ENCODE measurements around the gene SYTL2.
"Not testable (repeated sequence)": the region's sequence is repeated elsewhere in the genome, so short reads cannot be mapped to it uniquely, and the experiment has no call there.

The SYTL2 gene

DNA sequence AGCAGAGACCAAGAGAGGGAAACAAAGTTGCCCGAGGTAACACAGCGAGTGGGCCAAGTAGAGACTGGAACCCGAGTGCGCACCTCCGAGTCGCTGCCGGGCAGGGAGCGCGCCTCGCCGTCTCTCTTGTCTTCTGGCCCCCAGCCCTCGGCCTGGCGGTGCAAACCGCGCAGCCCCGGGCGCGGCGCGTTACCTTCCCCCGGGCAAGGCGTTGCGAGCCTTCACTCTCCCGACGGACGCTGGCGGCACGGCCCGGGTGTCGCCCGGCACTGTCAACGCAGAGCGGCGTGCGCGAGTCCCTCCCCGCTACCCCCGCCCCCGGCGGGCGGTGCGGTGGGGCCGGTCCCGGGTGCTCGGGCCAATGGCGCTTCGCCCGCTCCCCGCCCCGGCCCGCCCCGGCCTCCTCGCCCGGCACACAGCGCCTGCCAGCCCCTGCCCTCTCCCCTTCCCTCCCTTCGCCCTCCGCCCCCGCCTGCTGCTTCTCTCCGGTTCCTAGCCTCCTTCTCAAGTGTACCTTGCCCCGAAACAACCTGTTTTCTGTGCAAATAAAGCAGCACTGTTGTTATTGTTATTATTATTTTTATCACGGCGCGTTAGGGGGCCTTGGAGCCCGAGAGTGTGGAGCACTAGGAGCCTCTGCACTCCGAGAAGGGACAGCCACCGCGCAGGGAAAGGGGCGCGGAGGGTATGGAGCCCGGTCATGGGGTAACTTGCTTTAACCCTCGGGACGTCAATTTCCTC, at the start of gene SYTL2:
Gene SYTL2, minus strand, starts transcription at position 271 of the 741 bp plus-strand sequence. CDS start 53,416 bp downstream, outside the sequence.
- peaks cover under 1% of the 10 kb centered on the region for H3K27me3 ChIP-seq (ENCODE audit: insufficient read depth, low read length, poor library complexity, severe bottlenecking)
- no peak for TF ChIP-seq CTCF (conservative IDR thresholded peaks at IDR 0.05; ENCODE audit: low read length)
- no peak for TF ChIP-seq EZH2phosphoT487 (IDR thresholded peaks at IDR 0.05; ENCODE audit: borderline replicate concordance)
- H3K4me2 ChIP-seq (ENCODE audit: low read depth, low read length, poor library complexity, severe bottlenecking): peak within 1 kb of the TSS; percentile 35
- no peaks in the 10 kb centered on the region for H3K36me3 ChIP-seq (ENCODE audit: insufficient read depth, low read length)
- H3K4me3 ChIP-seq (ENCODE audit: low read length, poor library complexity, severe bottlenecking): no peak within 1 kb of the TSS
- H3K4me1 ChIP-seq (ENCODE audit: insufficient read depth, low read length, poor library complexity, severe bottlenecking): peaks cover 13% of the 10 kb centered on the region
- no peaks in the 10 kb centered on the region for H3K9me2 ChIP-seq (replicated peaks; ENCODE audit: low read depth, low read length)
- peak within 1 kb of the TSS; percentile 30; the same call in 1 of the 2 replicates for H2AFZ ChIP-seq (ENCODE audit: low read length)
- H3K79me2 ChIP-seq (ENCODE audit: insufficient read depth, low read length): no peaks in the 10 kb centered on the region
- H3K9me3 ChIP-seq (ENCODE audit: insufficient read depth, low read depth, low read length): no peaks in the 10 kb centered on the region
- H3K9ac ChIP-seq (ENCODE audit: low read depth, low read length, poor library complexity, severe bottlenecking): no peak within 1 kb of the TSS
- no peaks in the 10 kb centered on the region for H4K20me1 ChIP-seq (ENCODE audit: insufficient read depth, low read length, poor library complexity, severe bottlenecking)
- H3F3A ChIP-seq (ENCODE audit: low read depth): no peaks in the 10 kb centered on the region

- H3F3A ChIP-seq (ENCODE audit: low read depth); H3K9me3 ChIP-seq (ENCODE audit: insufficient read depth, low read depth, low read length); H3K9me2 ChIP-seq (replicated peaks; ENCODE audit: low read depth, low read length); H3K27me3 ChIP-seq (ENCODE audit: insufficient read depth, low read length, poor library complexity, severe bottlenecking); H3K79me2 ChIP-seq (ENCODE audit: insufficient read depth, low read length); H2AFZ ChIP-seq (ENCODE audit: low read length); H3K9ac ChIP-seq (ENCODE audit: low read depth, low read length, poor library complexity, severe bottlenecking); H3K4me3 ChIP-seq (ENCODE audit: low read length, poor library complexity, severe bottlenecking); H4K20me1 ChIP-seq (ENCODE audit: insufficient read depth, low read length, poor library complexity, severe bottlenecking); H3K4me2 ChIP-seq (ENCODE audit: low read depth, low read length, poor library complexity, severe bottlenecking); H3K36me3 ChIP-seq (ENCODE audit: insufficient read depth, low read length); H3K4me1 ChIP-seq (ENCODE audit: insufficient read depth, low read length, poor library complexity, severe bottlenecking): not testable (repeated sequence)
Measured at GRCh38 chr11:85859541-85859940, 48.6 kb upstream of the SYTL2 start.

- Histone ChIP-seq H3K9me3 (ENCODE audit: insufficient read depth, low read depth, low read length) (no peaks in the 10 kb centered on the region), H4K20me1 (ENCODE audit: insufficient read depth, low read length, poor library complexity, severe bottlenecking) (no peaks in the 10 kb centered on the region), H3K4me1 (ENCODE audit: insufficient read depth, low read length, poor library complexity, severe bottlenecking) (peaks cover 13% of the 10 kb centered on the region), H3K4me2 (ENCODE audit: low read depth, low read length, poor library complexity, severe bottlenecking) (no peak overlapping the region), H2AFZ (ENCODE audit: low read length) (no peak overlapping the region), H3K27me3 (ENCODE audit: insufficient read depth, low read length, poor library complexity, severe bottlenecking) (no peaks in the 10 kb centered on the region), H3K79me2 (ENCODE audit: insufficient read depth, low read length) (no peaks in the 10 kb centered on the region), H3F3A (ENCODE audit: low read depth) (no peaks in the 10 kb centered on the region), H3K4me3 (ENCODE audit: low read length, poor library complexity, severe bottlenecking) (no peak overlapping the region), H3K9ac (ENCODE audit: low read depth, low read length, poor library complexity, severe bottlenecking) (no peak overlapping the region), H3K36me3 (ENCODE audit: insufficient read depth, low read length) (no peaks in the 10 kb centered on the region), H3K9me2 (replicated peaks; ENCODE audit: low read depth, low read length) (no peaks in the 10 kb centered on the region)
- no peak for TF ChIP-seq EZH2phosphoT487 (IDR thresholded peaks at IDR 0.05; ENCODE audit: borderline replicate concordance)
- no peak for TF ChIP-seq CTCF (conservative IDR thresholded peaks at IDR 0.05; ENCODE audit: low read length)
Measured at GRCh38 chr11:85857098-85857497, 46.2 kb upstream of the SYTL2 start.

DNA sequence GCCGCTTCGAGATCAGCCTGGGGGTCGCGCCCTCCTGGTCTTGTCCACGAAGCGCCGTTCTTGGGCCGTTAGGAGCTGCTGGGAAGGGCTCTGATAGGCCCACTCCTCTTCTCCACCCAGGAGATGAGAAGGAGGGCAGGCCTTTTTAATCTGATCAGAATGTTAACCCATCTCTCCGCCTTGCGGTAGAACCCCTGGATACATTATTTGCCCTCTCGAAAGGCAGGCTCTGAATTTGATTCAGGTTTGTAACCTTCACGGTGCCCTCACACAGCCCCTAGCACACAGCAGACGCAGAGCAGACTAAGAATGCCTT, 44.4 kb upstream of the SYTL2 start, which contains the start of gene CCDC83:
Gene CCDC83, plus strand, starts transcription at position 43 of the 316 bp plus-strand sequence. CDS start 9,741 bp downstream, outside the sequence.
- H3K9ac ChIP-seq (ENCODE audit: low read depth, low read length, poor library complexity, severe bottlenecking): peak within 1 kb of the TSS; percentile 84
- no peak for TF ChIP-seq EZH2phosphoT487 (IDR thresholded peaks at IDR 0.05; ENCODE audit: borderline replicate concordance)
- no peak for TF ChIP-seq CTCF (conservative IDR thresholded peaks at IDR 0.05; ENCODE audit: low read length)
- H3K4me3 ChIP-seq (ENCODE audit: low read length, poor library complexity, severe bottlenecking): peak within 1 kb of the TSS; percentile 85
- H3K9me3 ChIP-seq (ENCODE audit: insufficient read depth, low read depth, low read length): no peaks in the 10 kb centered on the region
- no peaks in the 10 kb centered on the region for H3K36me3 ChIP-seq (ENCODE audit: insufficient read depth, low read length)
- peak within 1 kb of the TSS; percentile 82 for H3K4me2 ChIP-seq (ENCODE audit: low read depth, low read length, poor library complexity, severe bottlenecking)
- H3K79me2 ChIP-seq (ENCODE audit: insufficient read depth, low read length): no peaks in the 10 kb centered on the region
- no peaks in the 10 kb centered on the region for H3F3A ChIP-seq (ENCODE audit: low read depth)
- peaks cover 13% of the 10 kb centered on the region for H3K4me1 ChIP-seq (ENCODE audit: insufficient read depth, low read length, poor library complexity, severe bottlenecking)
- H3K9me2 ChIP-seq (replicated peaks; ENCODE audit: low read depth, low read length): no peaks in the 10 kb centered on the region
- peak within 1 kb of the TSS; percentile 94 for H2AFZ ChIP-seq (ENCODE audit: low read length)
- no peaks in the 10 kb centered on the region for H4K20me1 ChIP-seq (ENCODE audit: insufficient read depth, low read length, poor library complexity, severe bottlenecking)
- H3K27me3 ChIP-seq (ENCODE audit: insufficient read depth, low read length, poor library complexity, severe bottlenecking): no peaks in the 10 kb centered on the region
